Fibroblast of lung (primary cell): ENCODE measurements around the gene NEURL1B. TPM values are rescaled to one million over a fixed set of nuclear protein-coding genes. Genes with fewer than 3 reads are reported as not detected.

Source experiments
- DNase-seq, 2 donors: peaks; one replicate each; pipeline versions ENCODE4 v3.0.0 to v3.0.0-alpha.2; 2010; ENCODE audit warnings: low read depth in 2 of 2
- H2AFZ ChIP-seq: 2 replicates; pipeline ENCODE4 v1.5.1; 2012; ENCODE audit warnings: low read length, control low read depth, inconsistent platforms
- H3K27ac ChIP-seq: 2 replicates; pipeline ENCODE4 v1.5.1; 2011; ENCODE audit warnings: low read length, control low read depth; ENCODE audit not compliant: insufficient read depth
- H3K27me3 ChIP-seq: 2 replicates; pipeline ENCODE4 v1.5.1; 2011; ENCODE audit warnings: mild to moderate bottlenecking, low read length; ENCODE audit not compliant: control insufficient read depth, insufficient read depth
- H3K36me3 ChIP-seq: 2 replicates; pipeline ENCODE4 v1.5.1; 2011; ENCODE audit warnings: low read length; ENCODE audit not compliant: control insufficient read depth, insufficient read depth
- H3K4me1 ChIP-seq: 2 replicates; pipeline ENCODE4 v1.5.1; 2011; ENCODE audit warnings: low read length; ENCODE audit not compliant: control insufficient read depth, insufficient read depth; ENCODE audit errors: extremely low read depth
- H3K4me2 ChIP-seq: 2 replicates; pipeline ENCODE4 v1.5.1; 2011; ENCODE audit warnings: low read length, control low read depth; ENCODE audit not compliant: insufficient read depth; ENCODE audit errors: extremely low read depth
- H3K4me3 ChIP-seq, 4 experiments: fragments of 200-600 bp in 1 of 4; sonication (generic) in 1 of 4; replicated peaks in 1 of 4; 2 replicates each; pipeline ENCODE4 v1.5.1; 2011 to 2016; ENCODE audit warnings: low read length in 4 of 4, low read depth in 3 of 4, mild to moderate bottlenecking in 3 of 4, control low read depth in 2 of 4, inconsistent platforms in 1 of 4, mixed read lengths in 1 of 4; ENCODE audit not compliant: insufficient read depth in 1 of 4; ENCODE audit errors: control extremely low read depth in 1 of 4
- H3K79me2 ChIP-seq: 2 replicates; pipeline ENCODE4 v1.5.1; 2012; ENCODE audit warnings: mild to moderate bottlenecking, low read length, inconsistent platforms; ENCODE audit not compliant: control insufficient read depth, insufficient read depth
- H3K9ac ChIP-seq: 2 replicates; pipeline ENCODE4 v1.5.1; 2011; ENCODE audit warnings: mild to moderate bottlenecking, low read length, control low read depth; ENCODE audit not compliant: insufficient read depth
- H3K9me3 ChIP-seq: 2 replicates; pipeline ENCODE4 v1.5.1; 2012; ENCODE audit warnings: low read depth, low read length; ENCODE audit not compliant: control insufficient read depth, insufficient read depth
- H4K20me1 ChIP-seq: 2 replicates; pipeline ENCODE4 v1.5.1; 2011; ENCODE audit warnings: low read length; ENCODE audit not compliant: control insufficient read depth, insufficient read depth; ENCODE audit errors: extremely low read depth
- CTCF ChIP-seq, 2 donors: IDR thresholded peaks in 1 of 2; conservative IDR thresholded peaks in 1 of 2; 1 replicate in 1 of 2; 2 replicates in 1 of 2; pipeline ENCODE4 v1.5.1; 2011 to 2012; ENCODE audit warnings: low read length in 2 of 2, control low read depth in 1 of 2, inconsistent platforms in 1 of 2, low read depth in 1 of 2, mild to moderate bottlenecking in 1 of 2
- EZH2 ChIP-seq: IDR thresholded peaks from 2 replicates; pipeline ENCODE4 v1.5.1; 2012; ENCODE audit warnings: low read length, control low read depth, mild to moderate bottlenecking; ENCODE audit errors: missing control alignments
- polyA plus RNA-seq, 2 donors: library from polyadenylated mRNA; depleted of rRNA in 1 of 2; stranded (reverse) in 1 of 2; unstranded in 1 of 2; fragments of >200 nt; gene quantifications; 2 replicates each; pipeline ENCODE4 v1.2.1, GENCODE V29; 2011 to 2012; ENCODE audit warnings: missing spikeins in 1 of 2
- total RNA-seq: library from RNA; depleted of rRNA; stranded (reverse); fragments of >200 nt; gene quantifications from 2 replicates; pipeline ENCODE4 v1.2.1, GENCODE V29; 2014

NEURL1B gene
- total and polyA plus RNA-seq, 2 donors (not counting 1 experiment from before 2014, with no cell fraction given) = 5.0 to 6.1 TPM

- no peak overlapping the region for H3K4me3 ChIP-seq
- no peak overlapping the region for H3K27ac ChIP-seq
- no peak overlapping the region for H2AFZ ChIP-seq
- no peaks in the 10 kb centered on the region for H3K79me2 ChIP-seq
- no peaks in the 10 kb centered on the region for H3K9me3 ChIP-seq
- no peak for TF ChIP-seq CTCF (conservative IDR thresholded peaks at IDR 0.05 in 1 of 2, IDR thresholded peaks at IDR 0.05 in 1 of 2; ENCODE audit: low read depth in 1 of 2, low read length in 2 of 2)
- no peak for TF ChIP-seq EZH2
- no peaks in the 10 kb centered on the region for H3K4me1 ChIP-seq
- H3K4me2 ChIP-seq = no peak overlapping the region
- no peak overlapping the region for H3K9ac ChIP-seq
- peaks cover 2% of the 10 kb centered on the region for H3K27me3 ChIP-seq
- DNase-seq = no peak
- H4K20me1 ChIP-seq = no peaks in the 10 kb centered on the region
- H3K36me3 ChIP-seq = no peaks in the 10 kb centered on the region
Measured at GRCh38 chr5:172593306-172593705, 47.8 kb upstream of the NEURL1B start.

- Histone ChIP-seq H3K9me3 (no peaks in the 10 kb centered on the region), H3K9ac (no peak overlapping the region), H3K4me3 (no peak overlapping the region), H2AFZ (no peak overlapping the region), H4K20me1 (no peaks in the 10 kb centered on the region), H3K4me2 (no peak overlapping the region), H3K27me3 (peaks cover 2% of the 10 kb centered on the region), H3K36me3 (no peaks in the 10 kb centered on the region), H3K4me1 (no peaks in the 10 kb centered on the region), H3K79me2 (no peaks in the 10 kb centered on the region), H3K27ac (no peak overlapping the region)
- TF ChIP-seq CTCF (conservative IDR thresholded peaks at IDR 0.05 in 1 of 2, IDR thresholded peaks at IDR 0.05 in 1 of 2; ENCODE audit: low read depth in 1 of 2, low read length in 2 of 2) (no peak), EZH2 (no peak)
- no peak for DNase-seq
Measured at GRCh38 chr5:172593721-172594235, 47.3 kb upstream of the NEURL1B start.

GRCh38 chr5:172594431-172594830, 46.6 kb upstream of the NEURL1B start:
- Histone ChIP-seq H3K4me3 (no peak overlapping the region), H3K36me3 (no peaks in the 10 kb centered on the region), H4K20me1 (no peaks in the 10 kb centered on the region), H3K27me3 (peaks cover 2% of the 10 kb centered on the region), H2AFZ (no peak overlapping the region), H3K4me1 (no peaks in the 10 kb centered on the region), H3K9me3 (no peaks in the 10 kb centered on the region), H3K9ac (no peak overlapping the region), H3K27ac (no peak overlapping the region), H3K4me2 (no peak overlapping the region), H3K79me2 (no peaks in the 10 kb centered on the region)
- no peak for TF ChIP-seq EZH2
- no peak for TF ChIP-seq CTCF (conservative IDR thresholded peaks at IDR 0.05 in 1 of 2, IDR thresholded peaks at IDR 0.05 in 1 of 2; ENCODE audit: low read depth in 1 of 2, low read length in 2 of 2)
- no peak for DNase-seq
